MCF 10A (cell line): ENCODE measurements around the gene MGAT5. TPM values are rescaled to one million over a fixed set of nuclear protein-coding genes. Genes with fewer than 3 reads are reported as not detected.

Experiments used
- BruUV-seq: library from RNA; stranded (reverse); fragments of 400-500 nt; replicated peaks from 2 replicates; lab custom pipeline; 2021; lab: Mats Ljungman, UMichigan
- CTCF ChIA-PET: fragments of 300-600 bp; sonication (Branson Sonifier 250); formaldehyde crosslinking; extraction: SDS; loops from one replicate; lab custom pipeline; 2021; ENCODE audit warnings: antibody characterized with exemption, inconsistent platforms; lab: Yijun Ruan, JAX
- POLR2A ChIA-PET: fragments of 300-600, 350-650 bp; sonication (Branson Sonifier 250); formaldehyde crosslinking; extraction: SDS; loops from one replicate; lab custom pipeline; 2020; ENCODE audit warnings: antibody characterized with exemption, inconsistent platforms; lab: Yijun Ruan, JAX
- DNase-seq: peaks from one replicate; pipeline ENCODE4 v3.0.0-alpha.2; 2018; ENCODE audit not compliant: unreplicated experiment
- H3K27ac Mint-ChIP-seq: one replicate; pipeline ENCODE4 v1.8.0; 2022; ENCODE audit warnings: mild to moderate bottlenecking, low read depth, mixed read lengths; ENCODE audit not compliant: unreplicated experiment
- H3K27me3 Mint-ChIP-seq: one replicate; pipeline ENCODE4 v1.8.0; 2022; ENCODE audit warnings: mixed read lengths; ENCODE audit not compliant: insufficient read depth, unreplicated experiment
- H3K36me3 Mint-ChIP-seq: one replicate; pipeline ENCODE4 v1.8.0; 2022; ENCODE audit warnings: mild to moderate bottlenecking, moderate library complexity, mixed read lengths; ENCODE audit not compliant: insufficient read depth, unreplicated experiment
- H3K4me1 Mint-ChIP-seq: one replicate; pipeline ENCODE4 v1.8.0; 2022; ENCODE audit warnings: mixed read lengths; ENCODE audit not compliant: insufficient read depth, unreplicated experiment
- H3K4me3 Mint-ChIP-seq: one replicate; pipeline ENCODE4 v1.8.0; 2022; ENCODE audit warnings: mild to moderate bottlenecking, moderate library complexity, mixed read lengths; ENCODE audit not compliant: unreplicated experiment
- H3K9me3 Mint-ChIP-seq: one replicate; pipeline ENCODE4 v1.8.0; 2022; ENCODE audit warnings: mixed read lengths; ENCODE audit not compliant: unreplicated experiment
- CTCF ChIP-seq: fragments of 200-600 bp; IDR thresholded peaks from one replicate; pipeline ENCODE4 v1.8.0; 2022; ENCODE audit warnings: antibody characterized with exemption, mild to moderate bottlenecking; ENCODE audit not compliant: unreplicated experiment
- intact Hi-C: fragments of 100-400 bp; cut with micrococcal nuclease; formaldehyde crosslinking; loops from 2 replicates; pipeline ENCODE4 v1.14.1; 2022
- total RNA-seq: library from RNA; stranded (reverse); gene quantifications from 2 replicates; pipeline ENCODE4 v1.2.3, GENCODE V29; 2022

The MGAT5 gene
- total RNA-seq, 1 experiment from 2014 or later, result 22.2 TPM

DNA sequence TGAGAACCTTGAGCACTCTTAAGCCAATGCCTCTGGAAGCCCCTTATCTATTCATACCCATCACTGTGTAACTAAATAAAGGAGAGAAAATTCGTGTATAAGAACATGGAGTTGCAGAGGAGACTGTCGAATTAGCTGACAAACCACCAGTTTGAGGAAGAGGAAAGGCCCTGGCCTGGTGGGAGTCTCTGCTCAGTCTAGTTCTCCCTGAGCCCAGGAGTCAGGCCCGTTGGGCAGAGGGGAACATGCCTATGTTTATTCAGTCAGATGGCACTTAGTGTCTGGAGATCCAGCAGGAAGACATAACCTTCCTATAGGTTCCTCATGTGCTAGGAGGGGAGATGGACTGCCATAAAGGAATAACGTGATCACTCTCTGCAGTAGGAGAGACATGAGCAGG lies 60.3 kb downstream of the MGAT5 start:
- Mint-ChIP-seq H3K4me1 (no peaks in the 10 kb centered on the region), H3K4me3 (no peak overlapping the region), H3K27ac (no peak overlapping the region), H3K9me3 (no peaks in the 10 kb centered on the region), H3K27me3 (no peaks in the 10 kb centered on the region), H3K36me3 (peaks cover 10% of the 10 kb centered on the region)
- BruUV-seq, result no TSS peak
- POLR2A ChIA-PET, result no interaction called here
- TF ChIP-seq CTCF, result no peak
- DNase-seq, result no peak
- intact Hi-C loops, result no loop called here
- CTCF ChIA-PET, result interaction anchor here (0.7 to 1.6 kb wide), 2 partner anchors 9 to 13 kb away, joined by 3 read pairs; no protein-coding TSS in a partner anchor

DNA sequence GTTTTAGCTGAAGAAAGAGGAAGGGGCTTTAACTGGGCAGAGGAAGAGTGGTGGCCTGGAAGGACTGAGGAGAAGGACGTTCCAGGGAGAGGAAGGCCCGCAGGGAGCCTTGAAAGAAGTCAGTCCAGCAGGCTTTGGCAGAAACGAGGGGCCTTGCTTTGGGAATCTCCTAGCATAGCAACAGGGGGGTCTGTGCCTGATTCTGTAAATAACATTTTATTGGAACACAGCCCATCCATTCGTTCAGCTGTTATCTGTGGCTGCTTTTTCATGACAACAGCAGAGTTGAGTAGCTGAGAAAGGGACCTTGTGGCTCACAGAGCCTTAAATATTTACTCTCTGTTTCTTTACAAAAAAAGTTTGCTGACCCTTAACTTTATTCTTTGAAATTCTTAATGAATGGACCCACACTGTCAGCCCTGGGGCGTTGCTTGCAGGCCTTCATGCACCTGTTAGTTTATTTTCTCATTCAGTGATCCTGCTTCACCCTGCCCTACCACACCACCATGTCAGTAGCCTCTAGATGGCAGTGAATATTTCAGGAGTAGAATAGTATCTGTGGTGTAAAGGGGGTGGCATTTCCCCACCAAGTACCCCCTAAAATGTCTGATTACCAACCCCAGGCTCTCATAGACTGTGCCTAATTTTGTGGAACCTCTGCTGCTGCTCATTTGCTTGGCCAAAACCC lies 61.0 kb downstream of the MGAT5 start:
- H3K27me3 Mint-ChIP-seq, result no peaks in the 10 kb centered on the region
- intact Hi-C loops, result no loop called here
- CTCF ChIA-PET, result interaction anchor here (0.5 to 1.6 kb wide), 2 partner anchors 13 to 581 kb away, joined by 3 to 4 read pairs; no protein-coding TSS in a partner anchor

DNA sequence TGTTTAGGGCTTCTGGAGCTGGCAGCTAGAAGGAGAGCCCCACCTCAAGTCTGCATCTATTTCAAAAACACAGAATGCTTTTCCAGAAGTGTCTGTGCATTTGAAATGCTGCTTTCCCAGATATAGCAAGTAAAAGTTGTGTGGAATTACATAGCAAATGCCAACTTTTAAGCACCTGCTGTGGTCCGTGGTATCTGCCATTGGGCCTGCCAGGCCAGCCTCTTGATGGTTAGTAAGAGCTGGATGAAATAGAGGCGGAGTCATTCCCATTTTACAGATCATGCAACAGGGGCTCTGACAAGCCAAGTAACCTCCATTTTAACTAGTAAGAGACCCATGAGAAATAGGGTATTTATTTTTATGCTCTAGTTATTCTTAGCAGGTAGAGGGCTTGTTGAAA lies 61.6 kb downstream of the MGAT5 start:
- no peaks in the 10 kb centered on the region for H3K9me3 Mint-ChIP-seq
- no peak overlapping the region for H3K27ac Mint-ChIP-seq
- H3K4me1 Mint-ChIP-seq, result no peaks in the 10 kb centered on the region
- no peak for DNase-seq
- H3K4me3 Mint-ChIP-seq, result no peak overlapping the region
- H3K36me3 Mint-ChIP-seq, result peaks cover 6% of the 10 kb centered on the region
- BruUV-seq, result no TSS peak
- intact Hi-C loops, result no loop called here
- ChIA-PET CTCF (no interaction called here), POLR2A (no interaction called here)
- TF ChIP-seq CTCF, result no peak
- H3K27me3 Mint-ChIP-seq, result no peaks in the 10 kb centered on the region

More for the DNA sequence above, 61.0 kb downstream of the MGAT5 start:
- peaks cover 7% of the 10 kb centered on the region for H3K36me3 Mint-ChIP-seq
- TF ChIP-seq CTCF, result no peak
- BruUV-seq, result no TSS peak
- no peak for DNase-seq
- no peaks in the 10 kb centered on the region for H3K9me3 Mint-ChIP-seq
- H3K4me3 Mint-ChIP-seq, result no peak overlapping the region
- no peaks in the 10 kb centered on the region for H3K4me1 Mint-ChIP-seq
- H3K27ac Mint-ChIP-seq, result no peak overlapping the region
- POLR2A ChIA-PET, result no interaction called here

- H3K36me3 Mint-ChIP-seq, result peaks cover 5% of the 10 kb centered on the region
- H3K27me3 Mint-ChIP-seq, result no peaks in the 10 kb centered on the region
- H3K4me1 Mint-ChIP-seq, result no peaks in the 10 kb centered on the region
- no peak overlapping the region for H3K27ac Mint-ChIP-seq
- POLR2A ChIA-PET, result interaction anchor here (0.8 to 1.2 kb wide), 2 partner anchors 11 to 12 kb away, joined by 3 read pairs; no protein-coding TSS in a partner anchor
- no peak for DNase-seq
- intact Hi-C loops, result no loop called here
- CTCF ChIA-PET, result interaction anchor here (0.6 to 1.6 kb wide), 2 partner anchors 92 to 171 kb away, joined by 3 to 7 read pairs; no protein-coding TSS in a partner anchor
- no peak overlapping the region for H3K4me3 Mint-ChIP-seq
- H3K9me3 Mint-ChIP-seq, result no peaks in the 10 kb centered on the region
- no TSS peak for BruUV-seq
- no peak for TF ChIP-seq CTCF
Measured at GRCh38 chr2:134319596-134320254, 65.9 kb downstream of the MGAT5 start.
